AG10803 (cell line): ENCODE results near the gene SRPK3.
A peak's percentile ranks its signal among the peaks of the same experiment; 100 is the strongest.

Experiments
- DNase-seq: peaks from one replicate; pipeline ENCODE4 v3.0.0; 2010; ENCODE audit warnings: low read depth
- H3K4me3 ChIP-seq: 2 replicates; pipeline ENCODE4 v1.5.1; 2011; ENCODE audit warnings: mild to moderate bottlenecking, low read length, control low read depth
- CTCF ChIP-seq: conservative IDR thresholded peaks from 2 replicates; pipeline ENCODE4 v1.5.1; 2011; ENCODE audit warnings: mild to moderate bottlenecking, low read length, control low read depth, inconsistent platforms

SRPK3 gene

DNA sequence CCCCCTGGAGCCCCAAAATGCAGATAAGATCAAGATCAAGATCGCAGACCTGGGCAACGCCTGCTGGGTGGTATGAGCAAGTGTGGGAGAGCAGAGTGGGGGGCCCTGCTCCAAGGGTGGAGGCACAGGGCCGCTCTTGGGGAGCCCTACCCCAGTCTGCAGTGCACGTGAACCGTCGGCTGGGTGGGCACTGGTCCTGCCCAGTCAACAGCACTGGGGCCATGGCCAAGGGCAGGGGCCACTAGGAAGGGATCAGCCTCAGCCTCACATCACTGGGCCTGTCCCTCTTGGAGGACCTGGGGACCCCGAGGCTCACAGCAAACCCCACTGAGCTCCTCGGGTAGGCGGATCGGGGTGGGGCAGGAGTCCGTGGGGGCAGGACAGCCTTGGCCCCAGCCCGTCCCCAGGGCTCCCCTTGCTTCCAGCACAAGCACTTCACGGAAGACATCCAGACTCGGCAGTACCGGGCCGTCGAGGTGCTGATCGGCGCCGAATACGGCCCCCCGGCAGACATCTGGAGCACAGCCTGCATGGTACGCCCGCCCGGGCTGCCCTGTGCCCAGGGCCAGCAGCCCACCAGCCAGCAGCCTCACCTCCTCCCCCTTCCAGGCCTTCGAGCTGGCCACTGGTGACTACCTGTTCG is 3.6 kb downstream of the SRPK3 start:
- no peak overlapping the region for H3K4me3 ChIP-seq
- TF ChIP-seq CTCF, result no peak
- DNase-seq, result no peak

DNA sequence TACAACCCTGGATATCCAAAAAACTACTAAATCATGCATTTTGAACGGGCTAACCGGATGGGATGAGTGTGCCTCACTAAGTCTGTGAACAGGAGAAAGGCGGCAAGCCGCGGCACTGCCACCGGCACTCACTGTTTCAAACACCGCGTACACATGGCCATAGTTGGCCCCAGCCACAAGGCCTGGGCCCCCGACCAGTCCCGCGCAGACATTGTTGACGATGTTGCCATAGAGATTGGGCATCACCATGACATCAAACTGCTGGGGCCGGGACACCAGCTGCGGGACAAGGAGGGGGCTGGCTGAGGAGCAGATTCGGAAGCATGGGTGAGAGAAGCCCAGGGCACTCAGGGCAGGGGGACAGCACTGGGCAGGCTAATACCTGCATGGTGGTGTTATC is 5.8 kb downstream of the SRPK3 start:
- no peak for DNase-seq
- TF ChIP-seq CTCF, result no peak
- H3K4me3 ChIP-seq, result no peak overlapping the region

- no peak for TF ChIP-seq CTCF
- no peak for DNase-seq
Measured at GRCh38 chrX:153789654-153790053, 8.8 kb downstream of the SRPK3 start.

DNA sequence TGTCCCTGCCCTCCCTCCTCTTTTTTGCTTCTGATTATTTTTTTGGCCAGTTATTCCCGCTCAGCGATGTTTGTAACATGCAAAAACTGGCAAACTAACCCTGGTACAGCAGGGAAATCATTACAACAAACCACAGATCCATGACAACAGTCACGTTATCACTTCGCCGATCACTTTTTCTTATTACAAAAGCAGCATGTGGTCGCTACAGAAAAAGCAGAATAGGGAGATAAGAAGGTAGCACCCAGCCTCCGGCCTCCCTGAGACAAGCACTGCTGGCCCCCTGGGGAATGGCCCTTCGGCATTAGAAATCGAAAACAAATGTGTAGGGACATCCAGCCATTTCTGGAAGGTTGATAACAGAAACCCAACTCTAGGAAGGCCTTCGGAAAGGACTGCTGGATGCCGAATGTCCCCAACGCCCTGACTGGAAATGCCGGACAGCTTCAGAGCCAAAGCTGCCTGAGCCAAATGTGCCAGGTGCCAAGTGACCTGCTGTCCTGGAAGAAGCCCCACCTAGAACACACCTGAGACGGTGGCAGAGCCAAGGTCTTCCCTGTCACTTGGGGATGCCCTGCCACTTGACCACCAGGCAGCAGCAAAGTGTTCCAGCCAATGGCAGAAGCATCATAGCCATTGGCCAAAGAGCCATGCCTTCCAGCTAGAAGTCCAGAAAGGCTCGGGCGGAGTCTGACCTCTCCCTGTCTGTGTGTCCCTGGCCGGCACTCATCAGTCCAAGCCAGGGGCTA is 10.4 kb downstream of the SRPK3 start:
- TF ChIP-seq CTCF, result no peak

More at GRCh38 chrX:153789654-153790053, 8.8 kb downstream of the SRPK3 start:
- no peak overlapping the region for H3K4me3 ChIP-seq

DNA sequence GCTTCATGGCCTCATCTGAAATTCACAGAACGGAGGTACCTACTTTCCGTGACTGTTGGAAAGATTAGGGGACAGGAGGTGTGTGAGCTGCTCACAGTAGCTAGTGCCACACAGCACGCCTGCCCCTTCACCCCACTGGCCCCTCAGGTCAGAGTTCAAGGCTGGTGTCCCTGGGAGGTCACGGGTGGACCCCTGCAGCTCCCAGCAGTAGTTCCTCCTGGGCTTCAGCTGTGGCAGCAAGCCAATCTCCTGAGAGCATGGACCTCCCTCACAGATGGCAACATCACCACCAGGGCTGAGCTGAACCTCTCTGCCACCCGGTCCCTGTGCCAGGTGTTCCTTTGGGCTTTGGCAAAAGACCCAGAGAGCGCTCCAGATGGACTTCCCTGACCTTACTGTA is 11.5 kb downstream of the SRPK3 start:
- no peak for DNase-seq
- no peak for TF ChIP-seq CTCF
- H3K4me3 ChIP-seq, result no peak overlapping the region; the same call in 1 of the 2 replicates

More for the DNA sequence above, 10.4 kb downstream of the SRPK3 start:
- DNase-seq, result no peak
- no peak overlapping the region for H3K4me3 ChIP-seq

DNA sequence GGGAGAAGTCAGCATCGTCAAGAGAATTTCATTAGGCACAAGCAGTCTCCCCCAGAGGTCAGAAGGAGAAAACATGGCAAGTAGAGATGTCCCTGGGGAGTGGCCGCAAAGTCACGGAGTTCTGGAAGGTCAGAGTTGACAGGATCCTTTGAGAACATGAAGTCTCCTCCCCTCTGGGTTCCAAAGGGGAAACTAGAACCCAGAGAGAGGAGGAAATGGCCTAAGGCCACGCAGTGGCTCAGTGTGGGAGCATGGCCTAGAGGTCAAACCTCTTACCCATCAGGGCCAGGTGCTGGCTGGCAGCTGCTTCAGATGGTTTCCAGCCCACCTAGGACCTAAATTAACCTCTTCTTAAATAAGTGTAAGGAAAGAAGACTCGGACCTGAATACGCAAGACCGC is 12.4 kb downstream of the SRPK3 start:
- DNase-seq, result no peak
- H3K4me3 ChIP-seq, result peak overlapping the region; percentile 80
- TF ChIP-seq CTCF, result no peak
